Chondrocyte (in vitro differentiated cells): ENCODE results near the gene SAMD9. TPM values are rescaled to one million over a fixed set of nuclear protein-coding genes. Genes with fewer than 3 reads are reported as not detected.
A peak's percentile ranks its signal among the peaks of the same experiment; 100 is the strongest.

ENCODE experiments used
- DNase-seq: peaks from one replicate; pipeline ENCODE4 v3.0.0; 2021; ENCODE audit warnings: mixed read lengths, low spot score
- H3K27ac Mint-ChIP-seq: one replicate; pipeline ENCODE4 v1.8.0; 2021; ENCODE audit warnings: mild to moderate bottlenecking, moderate library complexity, mixed read lengths; ENCODE audit not compliant: unreplicated experiment
- H3K27me3 Mint-ChIP-seq: 2 replicates; pipeline ENCODE4 v1.8.0; 2021; ENCODE audit warnings: low read depth, mixed read lengths
- H3K36me3 Mint-ChIP-seq: 2 replicates; pipeline ENCODE4 v1.8.0; 2021; ENCODE audit warnings: low read depth, mixed read lengths
- H3K4me1 Mint-ChIP-seq: 2 replicates; pipeline ENCODE4 v1.8.0; 2021; ENCODE audit warnings: low read depth, mild to moderate bottlenecking, mixed read lengths
- H3K4me3 Mint-ChIP-seq: one replicate; pipeline ENCODE4 v1.8.0; 2021; ENCODE audit warnings: mild to moderate bottlenecking, moderate library complexity, mixed read lengths; ENCODE audit not compliant: unreplicated experiment
- H3K9me3 Mint-ChIP-seq: 2 replicates; pipeline ENCODE4 v1.8.0; 2021; ENCODE audit warnings: low read depth, mixed read lengths
- total RNA-seq: library from RNA; stranded (reverse); gene quantifications from 3 replicates; pipeline ENCODE4 v1.2.1, GENCODE V29; 2021
- TF ChIP-seq, protein P1 (sequence below): fragments of 200-600 bp; sonication (generic); IDR thresholded peaks from 2 replicates; pipeline ENCODE4 v1.5.0; 2021; ENCODE audit warnings: antibody characterized with exemption, mild to moderate bottlenecking, moderate library complexity

The SAMD9 gene
- total RNA-seq, 1 donor from 2014 or later, result 5.0 TPM

- H3K27ac Mint-ChIP-seq, result no peak overlapping the region
- DNase-seq, result peak; percentile 67
- TF ChIP-seq, protein P1, sequence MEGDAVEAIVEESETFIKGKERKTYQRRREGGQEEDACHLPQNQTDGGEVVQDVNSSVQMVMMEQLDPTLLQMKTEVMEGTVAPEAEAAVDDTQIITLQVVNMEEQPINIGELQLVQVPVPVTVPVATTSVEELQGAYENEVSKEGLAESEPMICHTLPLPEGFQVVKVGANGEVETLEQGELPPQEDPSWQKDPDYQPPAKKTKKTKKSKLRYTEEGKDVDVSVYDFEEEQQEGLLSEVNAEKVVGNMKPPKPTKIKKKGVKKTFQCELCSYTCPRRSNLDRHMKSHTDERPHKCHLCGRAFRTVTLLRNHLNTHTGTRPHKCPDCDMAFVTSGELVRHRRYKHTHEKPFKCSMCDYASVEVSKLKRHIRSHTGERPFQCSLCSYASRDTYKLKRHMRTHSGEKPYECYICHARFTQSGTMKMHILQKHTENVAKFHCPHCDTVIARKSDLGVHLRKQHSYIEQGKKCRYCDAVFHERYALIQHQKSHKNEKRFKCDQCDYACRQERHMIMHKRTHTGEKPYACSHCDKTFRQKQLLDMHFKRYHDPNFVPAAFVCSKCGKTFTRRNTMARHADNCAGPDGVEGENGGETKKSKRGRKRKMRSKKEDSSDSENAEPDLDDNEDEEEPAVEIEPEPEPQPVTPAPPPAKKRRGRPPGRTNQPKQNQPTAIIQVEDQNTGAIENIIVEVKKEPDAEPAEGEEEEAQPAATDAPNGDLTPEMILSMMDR, result no peak
- H3K27me3 Mint-ChIP-seq, result peaks cover 16% of the 10 kb centered on the region
- H3K4me3 Mint-ChIP-seq, result no peak overlapping the region
- peaks cover 39% of the 10 kb centered on the region for H3K4me1 Mint-ChIP-seq
- peaks cover 22% of the 10 kb centered on the region for H3K9me3 Mint-ChIP-seq
- H3K36me3 Mint-ChIP-seq, result peaks cover 11% of the 10 kb centered on the region
Measured at GRCh38 chr7:93120592-93121549, 3.1 kb upstream of the SAMD9 start.

- DNase-seq, result no peak
- Mint-ChIP-seq H3K27me3 (peaks cover 9% of the 10 kb centered on the region), H3K27ac (peak overlapping the region; percentile 66), H3K4me1 (peaks cover 50% of the 10 kb centered on the region), H3K9me3 (peaks cover 21% of the 10 kb centered on the region), H3K36me3 (peaks cover 11% of the 10 kb centered on the region), H3K4me3 (no peak overlapping the region)
- TF ChIP-seq, protein P1, result no peak
Measured at GRCh38 chr7:93119191-93119905, 1.6 kb upstream of the SAMD9 start.

DNA sequence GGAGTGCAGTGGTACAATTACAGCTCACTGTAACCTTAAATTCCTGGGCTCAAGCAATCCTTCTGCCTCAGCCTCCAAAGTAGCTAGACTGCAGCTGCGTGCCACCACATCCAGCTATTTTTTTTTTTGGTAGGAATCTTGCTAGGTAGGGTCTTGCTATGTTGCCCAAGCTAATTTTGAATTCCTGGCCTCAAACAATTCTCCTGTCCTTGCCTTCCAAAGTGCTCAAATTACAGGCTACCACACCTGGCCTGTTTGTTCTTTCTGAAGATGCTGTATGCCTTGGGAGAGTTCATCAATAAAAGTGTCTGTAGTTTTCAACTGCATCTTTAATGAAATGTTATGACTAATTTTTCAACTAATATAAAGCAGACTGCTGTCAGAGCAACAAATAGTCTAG lies 452 bp downstream of the SAMD9 start:
- DNase-seq, result no peak
- Mint-ChIP-seq H3K9me3 (peaks cover 9% of the 10 kb centered on the region), H3K36me3 (peaks cover 12% of the 10 kb centered on the region), H3K4me3 (peak overlapping the region; percentile 54), H3K27ac (no peak overlapping the region), H3K4me1 (peaks cover 50% of the 10 kb centered on the region), H3K27me3 (no peaks in the 10 kb centered on the region)
- TF ChIP-seq, protein P1, result no peak

- Mint-ChIP-seq H3K27ac (peak overlapping the region; percentile 15), H3K36me3 (peaks cover 18% of the 10 kb centered on the region), H3K27me3 (no peaks in the 10 kb centered on the region), H3K4me1 (peaks cover 50% of the 10 kb centered on the region), H3K9me3 (peaks cover 14% of the 10 kb centered on the region), H3K4me3 (no peak overlapping the region)
- no peak for DNase-seq
- TF ChIP-seq, protein P1, result no peak
Measured at GRCh38 chr7:93115796-93116195, 2.0 kb downstream of the SAMD9 start.

DNA sequence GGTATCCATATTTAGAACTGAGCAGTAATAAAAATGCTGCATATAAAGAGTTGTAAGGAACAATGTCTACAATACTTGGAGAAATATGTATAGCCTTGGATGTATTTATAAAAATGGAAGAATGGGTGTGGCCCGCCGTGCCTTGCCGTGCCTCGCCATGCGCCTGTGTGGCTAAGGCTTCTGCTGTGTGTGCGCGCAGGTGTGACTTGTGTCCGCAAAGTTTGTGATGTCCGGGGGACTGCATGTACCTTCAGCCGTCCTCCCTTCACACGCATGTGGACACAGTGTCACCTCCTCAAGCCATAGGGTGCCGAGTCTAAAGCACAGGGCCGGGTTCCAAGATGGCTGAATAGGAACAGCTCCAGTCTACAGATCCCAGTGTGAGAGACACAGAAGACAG lies 9.8 kb downstream of the SAMD9 start:
- Mint-ChIP-seq H3K4me3 (no peak overlapping the region), H3K4me1 (no peaks in the 10 kb centered on the region), H3K9me3 (peaks cover 45% of the 10 kb centered on the region), H3K36me3 (peaks cover 52% of the 10 kb centered on the region), H3K27me3 (peaks cover 8% of the 10 kb centered on the region), H3K27ac (no peak overlapping the region)
- TF ChIP-seq, protein P1, result no peak
- peak; percentile 73 for DNase-seq
